A549 (cell line): ENCODE data around the gene LRRC3B. TPM values are rescaled to one million over a fixed set of nuclear protein-coding genes. Genes with fewer than 3 reads are reported as not detected.
A peak's percentile ranks its signal among the peaks of the same experiment; 100 is the strongest.

Source experiments
- ATAC-seq, 2 experiments: fragments of 200-7000 bp in 1 of 2; fragments of >200 bp in 1 of 2; cut with Nextera tagmentation in 1 of 2; cut with Tn5 transposase in 1 of 2; 3 replicates each; pipeline versions ENCODE4 v1.8.0 to v1.9.1; 2018 to 2020; ENCODE audit warnings: mild to moderate bottlenecking in 1 of 2, moderate library complexity in 1 of 2
- CTCF ChIA-PET: fragments of 300-600 bp; sonication (Branson Sonifier 250); formaldehyde crosslinking; extraction: SDS; loops from one replicate; lab custom pipeline; 2021; ENCODE audit warnings: antibody characterized with exemption, inconsistent platforms; lab: Yijun Ruan, JAX
- POLR2A ChIA-PET: fragments of 350-600 bp; formaldehyde crosslinking; extraction: SDS; loops from one replicate; lab custom pipeline; 2021; ENCODE audit warnings: antibody characterized with exemption, inconsistent platforms; lab: Yijun Ruan, JAX
- DNase-seq, 2 experiments: peaks; one replicate each; pipeline versions ENCODE4 v3.0.0 to v3.0.0-alpha.2; 2011 to 2016; ENCODE audit warnings: low read depth in 1 of 2, low spot score in 1 of 2
- FAIRE-seq: peaks from 2 replicates; lab custom pipeline; 2011; peaks lifted over from hg19 to GRCh38; lab: Jason Lieb, UNC
- H3K27ac ChIP-seq, 2 experiments: fragments of >200 bp; sonication (Bioruptor Twin); formaldehyde crosslinking; 3 replicates each; pipeline ENCODE4 v1.5.1; 2016 to 2017
- H3K4me1 ChIP-seq: fragments of >200 bp; sonication (Bioruptor Twin); formaldehyde crosslinking; 3 replicates; pipeline ENCODE4 v1.6.1; 2016
- H3K4me2 ChIP-seq: fragments of >200 bp; sonication (Bioruptor Twin); formaldehyde crosslinking; 3 replicates; pipeline ENCODE4 v1.6.1; 2016
- H3K4me3 ChIP-seq: fragments of >200 bp; sonication (Bioruptor Twin); formaldehyde crosslinking; 3 replicates; pipeline ENCODE4 v1.5.1; 2016
- H3K9me3 ChIP-seq: fragments of >200 bp; sonication (Bioruptor Twin); formaldehyde crosslinking; 3 replicates; pipeline ENCODE4 v1.6.1; 2016
- CBX2 ChIP-seq: fragments of 200-600 bp; sonication (generic); IDR thresholded peaks from 2 replicates; pipeline ENCODE4 v1.6.1; 2016; ENCODE audit warnings: low read depth, mild to moderate bottlenecking, borderline replicate concordance
- CHD4 ChIP-seq: fragments of 200-600 bp; sonication (generic); IDR thresholded peaks from 2 replicates; pipeline ENCODE4 v1.6.1; 2016; ENCODE audit warnings: antibody characterized with exemption, mild to moderate bottlenecking, borderline replicate concordance
- ELK1 ChIP-seq: fragments of 150-350 bp; IDR thresholded peaks from 2 replicates; pipeline ENCODE4 v1.6.1; 2014; ENCODE audit warnings: low read depth, mild to moderate bottlenecking, low read length
- ESRRA ChIP-seq: fragments of 150-350 bp; IDR thresholded peaks from 2 replicates; pipeline ENCODE4 v1.6.1; 2014; ENCODE audit warnings: mild to moderate bottlenecking, low read length, borderline replicate concordance
- FOSB ChIP-seq: fragments of 250-450 bp; sonication (Bioruptor Pico); IDR thresholded peaks from 2 replicates; pipeline ENCODE4 v1.5.0; 2020; ENCODE audit warnings: mild to moderate bottlenecking, moderate library complexity
- GATA3 ChIP-seq: IDR thresholded peaks from 2 replicates; pipeline ENCODE4 v1.6.1; 2012; ENCODE audit warnings: borderline replicate concordance
- HDAC2 ChIP-seq: fragments of 200-600 bp; sonication (generic); IDR thresholded peaks from 2 replicates; pipeline ENCODE4 v1.6.1; 2016
- JUNB ChIP-seq: fragments of >200 bp; sonication (Bioruptor Twin); formaldehyde crosslinking; IDR thresholded peaks from 2 replicates; pipeline ENCODE4 v1.6.1; 2016
- KDM1A ChIP-seq: fragments of 200-600 bp; sonication (generic); IDR thresholded peaks from 2 replicates; pipeline ENCODE4 v1.6.1; 2016; ENCODE audit warnings: low read depth, mild to moderate bottlenecking
- MAZ ChIP-seq: fragments of 150-350 bp; IDR thresholded peaks from 2 replicates; pipeline ENCODE4 v1.6.1; 2014; ENCODE audit warnings: antibody characterized with exemption, low read depth, low read length, borderline replicate concordance
- NPAS2 ChIP-seq: fragments of 250-450 bp; sonication (Bioruptor Pico); IDR thresholded peaks from 2 replicates; pipeline ENCODE4 v1.8.0; 2022; ENCODE audit warnings: mild to moderate bottlenecking, moderate library complexity, borderline replicate concordance
- RAD21 ChIP-seq, 2 experiments: fragments of >200 bp in 1 of 2; sonication (Bioruptor Twin) in 1 of 2; formaldehyde crosslinking in 1 of 2; IDR thresholded peaks in 1 of 2; conservative IDR thresholded peaks in 1 of 2; 2 replicates in 1 of 2; 3 replicates in 1 of 2; pipeline ENCODE4 v1.6.1; 2012 to 2018; ENCODE audit warnings: inconsistent platforms in 1 of 2
- RCOR1 ChIP-seq: fragments of 150-350 bp; IDR thresholded peaks from 2 replicates; pipeline ENCODE4 v1.6.1; 2014; ENCODE audit warnings: antibody characterized with exemption, low read length, low read depth
- RNF2 ChIP-seq: fragments of 200-600 bp; sonication (generic); IDR thresholded peaks from 2 replicates; pipeline ENCODE4 v1.6.1; 2016; ENCODE audit warnings: low read depth, mild to moderate bottlenecking, antibody characterized with exemption, moderate library complexity, borderline replicate concordance
- SMC3 ChIP-seq: fragments of >200 bp; sonication (Bioruptor Twin); formaldehyde crosslinking; IDR thresholded peaks from 3 replicates; pipeline ENCODE4 v1.6.1; 2018; ENCODE audit warnings: inconsistent platforms
- SREBF2 ChIP-seq: fragments of 450-650 bp; IDR thresholded peaks from 2 replicates; pipeline ENCODE4 v1.6.1; 2014; ENCODE audit warnings: mild to moderate bottlenecking, moderate library complexity
- ZC3H11A ChIP-seq: fragments of 450-650 bp; IDR thresholded peaks from 2 replicates; pipeline ENCODE4 v1.6.1; 2014; ENCODE audit warnings: antibody characterized with exemption, mild to moderate bottlenecking
- ZNF302 ChIP-seq: fragments of 250-450 bp; sonication (Bioruptor Pico); IDR thresholded peaks from 2 replicates; pipeline ENCODE4 v1.9.0; 2021; ENCODE audit warnings: inconsistent platforms, mild to moderate bottlenecking, moderate library complexity
- WGBS: methylation state at CpG from one replicate; pipeline ENCODE4 v1.1.6; 2017; ENCODE audit errors: missing lambda C conversion rate; 5-methylcytosine and 5-hydroxymethylcytosine counted together
- polyA plus RNA-seq, 4 experiments: library from polyadenylated mRNA; depleted of rRNA in 3 of 4; stranded (reverse); fragments of >200 nt; fragmentation: RNase III in 1 of 4; extraction: RNeasy Plus Mini Kit Qiagen cat#74134 plus additional on column Dnase treatment in 1 of 4; gene quantifications; 2 replicates in 3 of 4; 3 replicates in 1 of 4; pipeline ENCODE4 v1.2.3, GENCODE V29; 2011 to 2017
- TF ChIP-seq, protein P1 (sequence below): IDR thresholded peaks from 2 replicates; pipeline ENCODE4 v1.6.1; 2012
- TF ChIP-seq, protein P2 (sequence below): fragments of >200 bp; sonication (Bioruptor Twin); formaldehyde crosslinking; IDR thresholded peaks from 3 replicates; pipeline ENCODE4 v1.5.1; 2016

The LRRC3B gene
- polyA plus RNA-seq, 2 of the 4 experiments (the other 2 are of a cell fraction) = not detected

DNA sequence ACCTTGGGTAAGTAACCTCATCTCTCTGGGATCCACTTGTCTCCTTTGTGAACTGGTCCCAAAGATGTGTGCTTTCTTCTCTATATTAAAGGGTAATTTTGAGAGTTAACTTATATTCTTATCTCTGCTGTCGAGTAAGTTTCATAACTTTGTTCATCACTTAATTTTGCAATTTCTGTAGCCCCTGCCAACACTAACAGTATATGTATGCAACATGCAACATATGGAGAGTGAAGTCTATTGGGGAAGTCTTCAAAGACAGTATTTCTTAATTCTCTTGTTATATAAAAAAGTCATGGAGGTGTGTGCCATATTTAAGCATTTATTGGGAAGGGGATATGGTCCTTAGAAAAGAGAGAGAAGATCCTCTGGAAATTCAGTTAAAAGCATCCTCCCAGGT is 85.9 kb downstream of the LRRC3B start:
- TF ChIP-seq NPAS2 = no peak
- no peak for TF ChIP-seq RCOR1
- TF ChIP-seq, protein P1, sequence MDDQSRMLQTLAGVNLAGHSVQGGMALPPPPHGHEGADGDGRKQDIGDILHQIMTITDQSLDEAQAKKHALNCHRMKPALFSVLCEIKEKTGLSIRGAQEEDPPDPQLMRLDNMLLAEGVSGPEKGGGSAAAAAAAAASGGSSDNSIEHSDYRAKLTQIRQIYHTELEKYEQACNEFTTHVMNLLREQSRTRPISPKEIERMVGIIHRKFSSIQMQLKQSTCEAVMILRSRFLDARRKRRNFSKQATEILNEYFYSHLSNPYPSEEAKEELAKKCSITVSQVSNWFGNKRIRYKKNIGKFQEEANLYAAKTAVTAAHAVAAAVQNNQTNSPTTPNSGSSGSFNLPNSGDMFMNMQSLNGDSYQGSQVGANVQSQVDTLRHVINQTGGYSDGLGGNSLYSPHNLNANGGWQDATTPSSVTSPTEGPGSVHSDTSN = no peak
- no peak for TF ChIP-seq RNF2
- no peak for TF ChIP-seq KDM1A
- TF ChIP-seq FOSB = no peak
- no peak for TF ChIP-seq ZNF302 (CRISPR knock-in tag)
- TF ChIP-seq ZC3H11A = no peak
- DNase-seq (no peak), FAIRE-seq (no peak), ATAC-seq (no peak)
- ChIA-PET POLR2A (no interaction called here), CTCF (no interaction called here)
- no peak overlapping the region for H3K27ac ChIP-seq
- no peak overlapping the region for H3K4me2 ChIP-seq
- no peaks in the 10 kb centered on the region for H3K9me3 ChIP-seq
- WGBS = 0% methylated on average over 1 of the region's 1 CpG
- no peaks in the 10 kb centered on the region for H3K4me1 ChIP-seq
- no peak overlapping the region for H3K4me3 ChIP-seq

DNA sequence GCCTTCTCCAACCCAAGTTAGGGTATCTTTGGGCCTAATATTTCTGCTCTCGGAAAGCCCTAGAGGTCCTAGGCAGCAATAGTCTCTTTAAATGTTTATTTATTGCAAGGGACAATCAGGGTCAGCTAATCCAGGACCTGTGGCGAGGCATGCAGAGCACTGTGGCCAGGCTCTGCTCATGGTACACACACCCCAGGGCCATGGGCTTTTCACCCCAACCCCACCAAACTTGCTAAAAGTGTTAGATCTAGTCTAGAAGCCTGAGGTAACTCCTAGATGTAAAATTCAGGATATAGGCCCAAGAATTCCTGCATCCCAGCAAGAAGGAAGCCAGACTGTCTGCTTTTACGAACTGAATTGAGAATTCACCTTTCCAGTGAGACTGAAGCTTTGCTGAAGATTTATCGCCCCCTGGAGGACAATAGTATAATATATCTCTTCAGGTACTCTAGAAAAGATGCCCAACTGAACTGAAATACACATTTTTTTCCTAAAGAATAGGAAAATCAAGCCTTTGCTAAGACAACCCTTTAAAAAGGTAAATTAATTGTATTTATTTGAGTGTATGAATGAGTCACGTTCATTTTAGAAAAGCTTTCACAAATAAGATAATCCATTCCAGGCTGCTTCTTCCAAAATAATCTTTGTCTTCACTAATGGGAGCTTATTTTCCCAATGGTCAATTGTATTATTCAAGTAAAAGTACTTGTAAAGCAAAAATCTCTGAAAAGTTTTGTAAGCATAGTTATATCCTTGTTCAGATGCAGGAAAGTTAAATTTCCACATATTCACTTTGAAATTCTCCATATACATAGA is 89.8 kb downstream of the LRRC3B start:
- H3K27ac ChIP-seq = no peak overlapping the region
- no peak overlapping the region for H3K4me3 ChIP-seq
- no peaks in the 10 kb centered on the region for H3K4me1 ChIP-seq
- WGBS = under 1% methylated on average over 5 of the region's 5 CpGs
- DNase-seq = peak; percentile 25 to 34
- POLR2A ChIA-PET = no interaction called here
- FAIRE-seq = no peak
- CTCF ChIA-PET = interaction anchor here (0.7 to 2.0 kb wide), 14 partner anchors 9 to 1065 kb away, joined by 3 to 6 read pairs (median 3); no protein-coding TSS in a partner anchor
- peak in 1 of 2 experiments; percentile 82; a peak in 3 of 6 replicates for ATAC-seq
- TF ChIP-seq ZC3H11A (no peak), CBX2 (no peak), SMC3 (peak; percentile 51), CHD4 (no peak), ELK1 (no peak), GATA3 (no peak), MAZ (no peak), HDAC2 (no peak), ESRRA (no peak), SREBF2 (no peak), RAD21 (conservative IDR thresholded peaks at IDR 0.05 in 1 of 2, IDR thresholded peaks at IDR 0.05 in 1 of 2) (peak; percentile 65 to 71), JUNB (no peak)
- TF ChIP-seq, protein P1 = no peak
- TF ChIP-seq, protein P2, sequence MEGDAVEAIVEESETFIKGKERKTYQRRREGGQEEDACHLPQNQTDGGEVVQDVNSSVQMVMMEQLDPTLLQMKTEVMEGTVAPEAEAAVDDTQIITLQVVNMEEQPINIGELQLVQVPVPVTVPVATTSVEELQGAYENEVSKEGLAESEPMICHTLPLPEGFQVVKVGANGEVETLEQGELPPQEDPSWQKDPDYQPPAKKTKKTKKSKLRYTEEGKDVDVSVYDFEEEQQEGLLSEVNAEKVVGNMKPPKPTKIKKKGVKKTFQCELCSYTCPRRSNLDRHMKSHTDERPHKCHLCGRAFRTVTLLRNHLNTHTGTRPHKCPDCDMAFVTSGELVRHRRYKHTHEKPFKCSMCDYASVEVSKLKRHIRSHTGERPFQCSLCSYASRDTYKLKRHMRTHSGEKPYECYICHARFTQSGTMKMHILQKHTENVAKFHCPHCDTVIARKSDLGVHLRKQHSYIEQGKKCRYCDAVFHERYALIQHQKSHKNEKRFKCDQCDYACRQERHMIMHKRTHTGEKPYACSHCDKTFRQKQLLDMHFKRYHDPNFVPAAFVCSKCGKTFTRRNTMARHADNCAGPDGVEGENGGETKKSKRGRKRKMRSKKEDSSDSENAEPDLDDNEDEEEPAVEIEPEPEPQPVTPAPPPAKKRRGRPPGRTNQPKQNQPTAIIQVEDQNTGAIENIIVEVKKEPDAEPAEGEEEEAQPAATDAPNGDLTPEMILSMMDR = peak; percentile 55
- no peaks in the 10 kb centered on the region for H3K9me3 ChIP-seq
- no peak overlapping the region for H3K4me2 ChIP-seq
